NCI-H1048 (cell line): Measurements from ENCODE around the gene ADRA2C.

ENCODE experiments used
- DNase-seq: peaks from one replicate; lab custom pipeline; 2025; lab: John Stamatoyannopoulos, UW

ADRA2C gene

DNA sequence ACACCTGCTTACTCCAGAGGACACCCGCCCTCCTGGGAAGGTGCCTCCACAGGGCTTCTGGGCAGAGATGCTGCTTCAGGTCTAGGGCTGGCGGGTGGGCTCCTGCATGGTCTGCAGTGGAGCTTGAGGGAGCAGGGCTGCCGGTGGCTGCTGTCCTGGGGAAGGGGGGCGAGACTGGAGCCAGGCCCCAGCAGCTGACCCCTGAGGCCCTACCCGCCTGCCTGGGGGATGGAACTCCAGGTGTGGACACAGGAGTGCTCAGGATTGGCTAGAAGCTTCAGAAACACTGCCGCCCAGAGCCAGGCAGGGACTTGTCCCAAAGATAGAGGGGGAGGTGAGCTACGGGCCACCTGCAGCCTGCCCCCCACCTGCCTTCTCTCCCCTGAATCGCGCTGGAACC lies 33.0 kb upstream of the ADRA2C start:
- DNase-seq: no peak

DNA sequence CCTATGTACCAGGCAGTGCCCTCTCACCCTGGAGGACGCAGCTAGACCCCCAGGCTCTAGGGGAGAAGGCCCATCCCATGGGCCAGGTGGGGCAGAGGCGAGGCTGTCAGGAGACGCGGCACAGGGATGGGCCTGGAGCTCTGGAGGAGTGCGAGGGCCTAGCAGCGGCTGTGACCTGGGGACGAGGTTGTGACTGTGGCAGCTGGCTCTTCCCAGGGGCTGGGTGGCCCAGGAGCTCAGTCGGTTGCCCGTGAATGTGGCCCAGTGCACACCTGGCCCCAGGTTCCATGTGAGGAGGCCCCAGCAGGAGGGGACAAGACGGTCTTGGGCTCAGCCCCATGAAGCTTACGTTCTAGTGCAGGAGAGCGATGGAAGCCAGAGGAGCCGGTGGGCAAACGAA lies 31.0 kb upstream of the ADRA2C start:
- DNase-seq: no peak

DNA sequence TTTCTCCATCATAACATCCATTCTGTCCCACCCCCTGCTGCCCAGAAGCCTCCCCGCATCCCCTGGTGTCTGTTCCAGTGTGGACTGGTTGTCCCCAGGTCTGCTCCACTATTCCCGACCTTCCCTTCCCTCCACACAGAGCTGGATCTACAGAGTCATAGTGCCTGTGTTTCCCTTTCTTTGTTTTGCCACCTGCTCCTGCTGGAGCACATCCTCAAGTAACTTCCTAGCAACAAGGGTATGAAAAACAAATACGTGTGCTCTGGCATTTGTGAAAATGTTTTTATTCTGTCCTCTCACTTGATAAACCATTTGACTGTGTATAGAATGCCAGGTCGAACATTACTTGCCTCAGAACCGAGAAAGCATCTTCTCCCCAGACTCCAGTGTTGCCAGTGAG lies 29.9 kb upstream of the ADRA2C start:
- DNase-seq: no peak

DNA sequence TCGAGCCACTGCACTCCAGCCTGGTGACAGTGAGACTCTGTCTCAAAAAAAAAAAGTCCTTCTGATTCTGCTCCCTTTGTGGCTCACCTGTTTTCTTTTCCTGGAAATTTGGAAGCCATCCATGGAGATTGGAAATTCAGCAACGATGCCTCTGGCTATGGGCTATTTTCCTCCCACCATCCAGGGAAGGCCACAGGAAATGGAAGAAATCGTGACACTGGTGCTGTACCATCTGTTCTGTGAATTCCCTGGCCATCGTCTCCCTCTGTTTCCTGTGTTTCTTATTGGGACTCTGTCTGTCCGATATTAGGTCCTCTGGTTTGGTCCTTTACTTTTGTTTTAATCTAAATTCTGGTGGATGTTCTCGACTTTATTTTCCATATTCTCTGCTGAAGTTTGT lies 29.4 kb upstream of the ADRA2C start:
- no peak for DNase-seq

DNA sequence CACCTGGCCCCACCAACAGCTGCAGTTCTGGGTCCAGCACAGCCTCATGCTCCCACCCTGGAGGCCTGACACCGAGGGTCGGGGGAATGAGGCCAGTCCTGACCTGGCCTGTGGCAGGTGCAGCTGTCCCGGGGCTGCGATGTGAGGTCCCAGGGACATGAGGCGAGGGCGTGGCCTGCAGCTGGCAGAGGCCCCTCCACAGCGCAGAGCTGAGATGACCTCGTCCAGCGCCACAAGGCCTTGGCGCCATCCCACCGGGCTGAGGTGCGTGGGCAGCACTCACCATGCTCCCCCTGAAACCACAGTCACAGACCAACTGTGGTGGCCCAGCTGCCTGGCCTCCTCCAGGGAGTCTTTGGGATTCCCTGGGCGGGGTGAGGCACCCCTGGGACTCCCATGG lies 26.6 kb upstream of the ADRA2C start:
- no peak for DNase-seq

DNA sequence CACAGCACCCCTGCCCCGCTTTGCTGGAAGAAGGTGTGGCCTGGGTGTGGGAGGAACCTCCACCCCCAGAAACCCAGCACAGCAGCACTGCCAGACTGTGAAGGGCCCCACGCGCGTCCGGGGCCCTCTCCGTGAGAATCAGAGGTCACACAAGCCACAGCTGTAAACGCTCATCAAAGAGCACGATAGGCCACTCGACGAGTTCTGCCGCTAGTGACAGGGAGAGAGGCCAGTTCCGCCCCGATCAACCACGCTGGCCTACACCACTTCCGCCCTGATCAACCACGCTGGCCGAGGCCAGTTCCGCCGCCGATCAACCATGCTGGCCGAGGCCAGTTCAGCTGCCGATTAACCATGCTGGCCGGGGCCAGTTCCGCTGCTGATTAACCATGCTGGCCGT lies 25.9 kb upstream of the ADRA2C start:
- DNase-seq: no peak

DNA sequence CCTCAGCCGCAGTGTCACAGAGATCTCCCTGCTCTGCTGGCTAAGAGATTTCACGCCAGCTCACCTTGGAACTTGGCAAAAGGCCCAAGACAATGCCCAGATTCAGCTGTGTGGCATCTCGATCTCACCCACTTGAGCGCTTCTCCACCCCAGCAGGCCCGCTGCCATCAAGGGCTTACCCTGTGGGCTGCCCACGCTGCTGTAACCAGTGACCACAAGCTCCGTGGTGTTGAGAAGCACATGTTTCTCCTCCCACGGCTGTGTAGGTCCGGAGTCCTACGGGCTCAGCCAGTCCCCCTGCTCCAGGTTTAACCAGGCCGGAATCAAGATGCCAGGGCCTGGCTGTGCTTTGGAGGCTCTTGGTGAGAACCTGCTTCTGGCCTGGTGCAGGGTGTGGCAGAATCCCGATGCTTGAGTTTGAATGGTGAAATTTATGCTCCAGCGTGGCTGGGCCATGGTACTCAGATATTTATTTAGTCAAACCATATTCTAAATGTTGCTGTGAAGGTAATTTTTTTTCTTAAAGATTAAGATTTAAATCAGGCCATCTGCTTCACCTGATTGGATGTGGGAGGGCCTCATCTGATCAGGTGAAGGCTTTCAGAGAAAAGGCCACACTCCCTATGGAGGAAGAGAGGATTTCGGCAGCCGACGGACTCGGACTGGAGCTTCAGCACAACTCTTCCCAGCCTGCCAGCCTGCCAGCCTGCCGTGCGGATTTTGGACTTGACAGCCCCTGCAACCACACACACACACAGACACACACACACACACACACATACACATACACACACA lies 24.8 kb upstream of the ADRA2C start:
- no peak for DNase-seq

DNA sequence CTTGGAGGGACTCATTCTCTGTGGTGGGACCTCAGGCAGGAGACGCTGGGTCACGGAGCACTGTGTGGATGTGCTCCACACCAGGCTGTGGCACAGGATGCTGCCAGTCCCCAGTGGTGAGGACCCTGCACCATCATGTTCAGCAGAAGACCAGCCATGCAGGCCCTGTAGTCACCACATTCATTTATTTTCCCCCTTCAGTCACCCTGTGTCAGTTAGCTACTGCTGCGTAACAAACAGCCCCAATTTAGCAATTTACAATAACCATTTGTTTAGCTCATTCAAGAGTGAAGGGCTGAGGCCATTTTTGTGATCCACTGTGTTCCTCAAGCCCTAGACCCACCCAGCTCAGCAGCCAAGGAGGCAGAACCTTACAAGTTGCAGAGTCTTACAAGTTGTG lies 23.6 kb upstream of the ADRA2C start:
- no peak for DNase-seq

DNA sequence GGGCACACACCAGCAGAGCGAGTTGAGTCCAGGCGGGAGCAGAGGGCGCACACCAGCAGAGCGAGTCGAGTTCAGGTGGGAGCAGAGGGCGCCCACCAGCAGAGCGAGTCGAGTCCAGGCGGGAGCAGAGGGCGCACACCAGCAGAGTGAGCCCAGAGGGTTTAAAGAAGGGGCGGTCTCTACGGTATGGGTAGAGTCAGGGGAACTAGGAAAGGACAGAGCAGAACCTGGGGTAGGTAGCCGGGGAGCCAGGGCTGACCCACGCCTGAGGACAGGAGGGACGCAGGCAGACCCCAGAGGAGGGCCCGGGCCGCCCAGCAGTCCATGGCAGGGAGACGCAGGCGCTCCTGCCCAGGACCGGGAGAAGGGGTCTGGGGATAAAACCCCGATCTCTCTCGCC lies 22.0 kb upstream of the ADRA2C start:
- DNase-seq: no peak

DNA sequence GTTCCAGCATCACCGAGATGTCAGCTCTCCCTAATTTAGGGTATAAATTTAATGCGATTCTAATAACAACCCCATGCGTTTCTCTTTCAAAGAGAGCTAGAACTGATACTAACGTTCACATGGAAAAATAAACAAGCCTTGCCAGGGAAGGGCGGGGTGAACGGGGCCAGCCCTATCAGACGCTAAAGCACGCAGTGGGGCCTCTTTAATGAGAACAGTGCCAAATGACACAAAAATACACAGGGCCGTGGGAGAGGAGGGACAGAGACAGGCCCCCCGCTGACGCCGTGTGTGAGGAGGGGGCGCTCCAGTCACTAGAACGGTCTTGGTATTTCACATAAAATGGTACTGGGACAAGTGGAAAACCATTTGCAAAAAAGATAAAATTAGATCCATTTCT lies 21.3 kb upstream of the ADRA2C start:
- no peak for DNase-seq

DNA sequence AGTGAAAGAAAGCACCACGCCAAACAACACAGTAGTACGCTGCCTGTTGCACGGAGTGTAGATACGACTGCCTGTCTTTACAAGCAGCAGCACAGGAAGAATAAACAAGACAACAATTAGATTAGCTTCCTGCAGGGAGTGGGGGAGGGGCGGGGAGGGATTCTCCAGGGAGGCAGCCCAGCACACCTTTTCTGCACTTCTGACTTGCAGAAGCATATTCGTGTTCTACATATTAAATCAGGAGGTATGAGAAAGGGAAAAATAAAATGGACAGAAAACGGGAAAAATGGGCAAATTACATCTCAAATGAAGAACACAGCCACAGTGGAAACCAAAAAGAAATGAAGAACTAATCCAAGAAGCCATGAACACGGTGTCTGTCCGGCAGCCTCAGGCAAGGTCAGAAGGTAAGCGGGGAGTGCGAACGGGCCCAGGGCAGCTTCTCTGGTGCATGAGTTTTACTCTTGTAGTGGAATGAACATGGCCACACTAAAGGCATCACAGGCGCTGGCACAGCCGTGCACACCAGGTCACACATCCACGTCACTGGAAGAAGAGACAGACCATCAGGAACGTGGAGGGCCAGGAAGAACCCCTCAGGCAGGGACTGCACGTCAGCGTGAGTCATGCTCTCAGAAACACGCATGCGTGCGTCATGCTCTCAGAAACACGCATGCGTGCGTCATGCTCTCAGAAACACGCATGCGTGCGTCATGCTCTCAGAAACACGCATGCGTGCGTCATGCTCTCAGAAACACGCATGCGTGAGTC lies 20.1 kb upstream of the ADRA2C start:
- DNase-seq: peak; percentile 52

DNA sequence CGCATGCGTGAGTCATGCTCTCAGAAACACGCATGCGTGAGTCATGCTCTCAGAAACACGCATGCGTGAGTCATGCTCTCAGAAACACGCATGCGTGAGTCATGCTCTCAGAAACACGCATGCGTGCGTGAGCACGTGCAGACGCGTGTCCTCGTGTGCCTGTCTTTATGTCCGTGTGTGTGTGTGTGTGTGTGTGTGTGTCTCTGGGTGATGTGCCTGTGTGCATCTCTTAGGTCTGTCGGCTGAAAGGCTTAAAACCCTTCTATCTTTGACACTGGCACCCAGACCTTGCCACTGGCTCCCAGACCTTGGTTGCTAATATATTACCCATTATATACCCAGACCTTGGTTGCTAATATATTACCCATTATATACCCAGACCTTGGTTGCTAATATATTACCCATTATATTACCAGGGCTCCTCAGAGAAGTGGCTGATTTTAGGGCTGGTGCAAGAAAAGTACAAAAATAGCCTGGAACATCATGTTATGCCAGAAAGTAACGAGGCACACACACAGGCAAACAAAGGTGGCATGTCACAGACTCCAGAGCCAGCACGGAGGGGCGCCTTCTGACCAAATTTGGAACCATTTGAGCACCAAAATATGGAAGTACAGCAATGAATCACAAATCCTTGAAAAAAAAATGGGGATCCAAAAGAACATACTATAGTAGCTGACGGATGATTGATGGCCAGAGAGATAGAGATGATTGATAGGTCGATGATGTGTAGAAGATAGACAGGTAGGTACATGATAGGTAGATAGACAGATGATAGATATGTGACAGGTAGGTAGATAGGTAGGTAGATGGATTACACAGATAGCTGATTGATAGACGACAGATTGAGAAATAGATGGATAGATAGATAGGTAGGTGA lies 19.2 kb upstream of the ADRA2C start:
- no peak for DNase-seq

DNA sequence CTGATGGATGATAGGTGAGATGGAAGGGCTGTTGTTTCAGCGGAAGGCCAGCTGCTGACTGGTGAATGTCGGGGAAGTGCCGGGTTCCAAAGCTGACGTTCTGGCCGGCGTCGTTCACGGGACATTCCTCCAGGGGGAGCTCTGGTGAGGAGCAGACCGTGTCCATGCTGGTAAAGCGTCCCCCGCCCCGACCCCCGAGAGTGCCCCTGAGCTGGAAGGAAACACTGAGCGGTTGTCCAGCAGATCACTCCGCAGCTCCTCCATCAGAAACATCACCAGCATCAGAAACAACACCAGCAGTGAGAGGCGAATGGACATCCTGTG lies 18.6 kb upstream of the ADRA2C start:
- DNase-seq: no peak

DNA sequence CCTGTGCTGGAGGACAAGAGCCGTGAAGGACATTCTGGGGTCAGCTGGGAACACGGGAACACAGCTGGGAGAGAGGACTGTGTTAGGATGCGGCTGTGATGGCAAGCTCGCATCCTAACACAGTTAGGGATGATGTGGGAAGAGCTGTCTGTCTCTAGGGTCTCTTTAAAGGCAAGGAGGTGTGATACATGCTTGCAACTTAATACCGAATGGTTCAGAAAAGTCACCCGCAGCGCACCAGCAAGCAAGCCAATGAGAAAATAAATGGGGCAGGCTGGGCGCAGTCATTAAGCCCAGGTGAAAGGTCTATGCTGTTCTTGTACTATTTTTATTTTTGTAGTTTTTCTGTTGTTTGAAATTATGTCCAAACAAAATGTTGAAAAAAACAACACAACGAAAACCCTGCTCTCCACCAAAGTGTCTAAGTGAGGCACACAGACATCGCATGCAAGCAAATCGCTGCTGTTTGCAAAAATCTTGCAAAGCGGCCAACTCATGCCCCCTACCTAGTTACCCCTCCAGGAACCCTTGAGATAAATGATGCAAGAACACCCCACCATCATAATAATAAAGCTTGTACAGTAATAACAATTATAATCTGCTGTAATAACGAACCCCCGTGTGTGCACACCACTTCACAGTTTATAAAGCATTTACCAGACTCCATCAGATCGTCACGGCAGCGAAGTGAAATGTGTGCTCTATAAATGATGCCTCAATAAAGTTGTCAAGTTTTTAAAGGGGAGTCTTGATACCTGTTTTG lies 17.9 kb upstream of the ADRA2C start:
- DNase-seq: no peak

DNA sequence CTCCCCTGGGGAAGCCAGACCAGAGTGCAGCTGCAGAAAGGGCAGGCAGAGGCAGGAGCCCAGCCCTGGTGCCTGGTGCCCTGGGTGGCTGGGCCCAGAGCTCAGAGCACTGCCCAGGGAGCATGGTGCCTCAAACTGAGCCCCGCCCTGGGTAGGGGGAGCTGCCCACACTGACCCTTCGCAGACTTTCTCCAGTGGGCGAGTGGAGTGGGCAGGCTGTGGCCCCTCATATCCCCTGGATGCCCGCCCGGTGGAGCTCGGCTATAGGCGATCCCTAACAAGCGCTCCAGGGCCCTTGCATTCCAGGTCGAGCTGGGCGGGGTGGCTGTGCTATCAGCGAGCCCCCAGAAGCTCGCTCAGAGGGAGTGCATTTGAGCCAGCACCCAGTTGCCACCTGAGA lies 17.1 kb upstream of the ADRA2C start:
- DNase-seq: no peak

DNA sequence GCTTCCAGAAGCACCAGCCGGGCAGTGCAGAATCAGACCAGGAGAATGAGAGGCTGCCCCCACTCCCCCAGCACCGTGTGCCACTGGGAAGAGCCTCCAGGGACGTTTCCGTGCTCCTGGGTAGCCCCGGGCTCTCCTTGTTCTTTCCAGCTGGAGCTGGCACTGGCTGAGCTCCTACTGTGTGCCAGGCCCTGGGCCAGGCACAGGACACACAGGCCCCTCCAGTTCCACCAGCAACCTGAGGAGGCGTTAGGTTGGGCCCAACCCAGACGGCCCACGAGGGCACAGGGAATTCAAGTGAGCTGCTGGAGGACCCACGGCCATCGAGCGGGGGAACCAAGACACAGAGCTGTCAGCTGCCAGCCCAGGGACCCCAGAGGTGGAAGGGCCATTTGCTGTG lies 15.9 kb upstream of the ADRA2C start:
- DNase-seq: no peak

DNA sequence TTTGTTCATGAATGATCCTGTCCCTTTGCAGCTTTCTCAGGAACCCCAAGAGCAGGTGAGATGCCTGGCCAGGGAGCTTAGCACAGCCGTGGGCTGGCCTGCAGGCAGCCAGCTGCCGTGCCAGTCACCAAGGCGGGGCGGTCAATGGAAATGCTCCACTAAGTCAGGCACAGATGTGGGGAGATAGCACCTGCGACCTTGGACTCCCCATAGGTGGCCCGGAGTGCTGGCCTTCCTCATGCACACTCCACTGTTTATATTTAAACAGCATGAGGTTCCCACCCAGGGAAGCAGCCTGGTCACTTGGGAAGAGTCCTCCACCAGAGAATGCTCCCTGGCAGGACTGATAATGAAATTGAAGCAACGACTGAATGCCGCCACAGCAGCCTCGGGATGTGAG lies 14.2 kb upstream of the ADRA2C start:
- DNase-seq: no peak

DNA sequence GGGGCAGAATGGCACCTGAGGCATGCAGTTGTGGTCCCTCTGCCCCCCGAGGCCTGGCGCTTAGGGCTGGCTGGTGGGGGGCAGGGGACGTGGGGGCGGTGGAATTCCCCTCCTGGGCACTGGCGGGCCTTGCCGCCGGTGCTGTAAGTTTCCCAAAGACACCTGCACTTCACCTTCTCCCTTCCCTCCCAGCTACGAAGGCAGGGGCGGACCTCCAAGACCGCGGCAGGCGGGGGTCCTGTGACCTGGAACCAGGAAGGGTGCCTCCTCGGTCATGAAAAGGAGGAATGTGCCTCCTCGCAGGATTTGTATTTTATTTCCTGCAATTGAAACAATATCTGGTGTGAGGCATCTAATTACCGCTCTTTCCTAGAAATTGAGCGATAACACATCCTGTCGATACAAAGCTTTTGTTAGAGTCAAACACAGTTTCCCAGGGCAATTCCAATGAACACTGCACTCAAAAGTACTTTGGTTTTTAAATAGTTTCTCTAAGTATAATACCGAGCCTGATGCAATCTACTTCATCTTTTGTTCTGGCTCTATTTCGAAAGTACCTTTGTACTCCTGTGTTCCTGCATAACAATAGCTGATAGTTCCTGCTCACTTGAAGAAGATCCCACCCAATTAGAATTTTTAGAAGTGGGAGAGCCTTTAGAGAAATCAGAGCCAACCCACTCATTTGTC lies 12.3 kb upstream of the ADRA2C start:
- DNase-seq: no peak

DNA sequence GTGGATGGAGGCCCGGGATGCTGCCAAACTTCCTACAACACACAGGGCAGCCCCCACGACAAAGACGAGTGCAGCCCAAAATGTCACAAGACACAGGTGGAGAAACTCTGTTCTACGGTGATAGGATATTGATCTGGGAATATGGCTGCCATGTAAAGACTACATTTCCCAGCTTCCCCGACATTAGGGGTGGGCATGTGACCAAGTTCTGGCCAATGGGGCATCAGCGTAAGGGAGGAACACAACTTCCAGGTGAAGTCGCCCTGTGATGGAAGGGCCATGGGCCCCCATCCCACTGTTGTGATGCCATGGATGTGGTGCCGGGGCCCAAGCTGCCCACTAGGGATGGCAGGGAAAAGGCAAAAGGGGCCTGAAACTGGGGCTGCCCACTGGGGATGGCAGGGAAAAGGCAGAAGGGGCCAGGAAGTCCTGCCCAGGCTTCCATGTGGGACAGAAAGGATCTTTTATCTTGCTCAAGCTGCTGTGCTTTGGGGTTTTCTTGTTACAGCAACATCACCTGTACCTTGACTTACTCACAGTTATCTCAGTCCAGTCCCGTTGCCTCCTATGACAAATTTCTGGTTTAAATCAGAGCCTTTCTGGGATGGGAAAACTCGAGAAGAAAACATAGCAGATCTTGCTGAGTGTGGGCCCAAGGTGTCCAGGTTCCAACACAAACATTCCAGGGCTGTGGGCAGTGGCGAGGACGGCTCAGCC lies 9.7 kb upstream of the ADRA2C start:
- DNase-seq: no peak

DNA sequence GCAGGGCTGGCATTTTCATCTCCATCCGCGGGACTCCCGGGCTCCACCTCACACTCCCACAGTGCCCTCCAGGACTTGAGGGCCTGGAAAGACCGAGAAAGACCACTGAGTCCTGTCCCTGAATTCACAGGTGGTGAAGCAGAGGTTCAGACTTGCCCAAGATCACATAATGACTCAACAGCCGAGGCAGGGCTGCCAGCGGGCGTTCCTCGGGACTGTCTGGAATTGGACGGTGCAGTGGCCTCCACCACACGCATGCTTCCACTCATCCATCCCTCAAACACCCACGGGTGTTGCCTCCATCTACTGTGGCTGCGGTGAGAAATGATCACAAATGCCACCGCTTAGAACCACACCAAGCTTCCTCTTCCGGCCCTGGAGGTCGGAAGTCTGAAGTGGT lies 6.9 kb upstream of the ADRA2C start:
- no peak for DNase-seq

DNA sequence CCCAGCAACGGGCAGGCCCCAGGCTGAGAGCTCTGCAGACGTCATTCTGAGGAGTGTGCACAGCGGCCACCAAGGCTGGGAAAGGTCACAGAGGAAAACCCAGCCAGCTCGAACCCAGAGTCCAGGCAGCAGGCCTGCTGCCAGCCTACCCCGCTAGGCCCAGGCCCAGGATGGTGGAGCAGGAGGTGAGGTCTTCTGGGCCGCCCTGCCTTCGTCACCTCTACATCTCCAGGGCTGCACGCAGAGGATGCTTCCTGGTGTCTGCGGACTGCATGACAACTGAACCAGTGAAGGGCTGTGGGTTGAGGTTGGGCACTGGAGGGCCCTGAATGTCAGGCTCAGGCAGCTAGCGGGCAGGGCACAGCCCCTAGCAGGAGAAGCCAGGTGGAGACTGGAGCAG lies 5.8 kb upstream of the ADRA2C start:
- no peak for DNase-seq
